WTC11 (cell line): Measurements from ENCODE around the gene MRPS27. TPM values are rescaled to one million over a fixed set of nuclear protein-coding genes. Genes with fewer than 3 reads are reported as not detected.

Experiments
- ATAC-seq: fragments of 200-7000 bp; cut with Tn5 transposase; 2 replicates; pipeline ENCODE4 v1.10.0; 2021; ENCODE audit warnings: mild to moderate bottlenecking, moderate library complexity
- CTCF ChIA-PET: fragments of 300-600 bp; sonication (Branson Sonifier 250); formaldehyde crosslinking; loops from one replicate; lab custom pipeline; 2021; ENCODE audit warnings: antibody characterized with exemption; lab: Charles Lee
- POLR2A ChIA-PET: fragments of 350-600 bp; sonication (Branson Sonifier 250); formaldehyde crosslinking; loops from one replicate; lab custom pipeline; 2021; ENCODE audit warnings: antibody characterized with exemption; lab: Charles Lee
- DNase-seq: peaks from one replicate; pipeline ENCODE4 v3.0.0; 2021; ENCODE audit warnings: low spot score
- H3K27ac Mint-ChIP-seq: 2 replicates; pipeline ENCODE4 v1.8.0; 2021; ENCODE audit warnings: mixed read lengths
- H3K27me3 Mint-ChIP-seq: 2 replicates; pipeline ENCODE4 v1.8.0; 2021; ENCODE audit warnings: low read depth, mild to moderate bottlenecking, moderate library complexity, mixed read lengths
- H3K36me3 Mint-ChIP-seq: 2 replicates; pipeline ENCODE4 v1.8.0; 2021; ENCODE audit warnings: mixed read lengths
- H3K4me1 Mint-ChIP-seq: 2 replicates; pipeline ENCODE4 v1.8.0; 2022; ENCODE audit warnings: mixed read lengths
- H3K4me3 Mint-ChIP-seq: 2 replicates; pipeline ENCODE4 v1.8.0; 2021; ENCODE audit warnings: mild to moderate bottlenecking, moderate library complexity, mixed read lengths
- H3K9me3 Mint-ChIP-seq: 2 replicates; pipeline ENCODE4 v1.8.0; 2021; ENCODE audit warnings: mixed read lengths
- AFF4 ChIP-seq: sonication (generic); formaldehyde crosslinking; IDR thresholded peaks from 2 replicates; pipeline ENCODE4 v1.8.1; 2023; ENCODE audit warnings: mild to moderate bottlenecking, missing genetic modification reagents, borderline replicate concordance
- ATF1 ChIP-seq: sonication (generic); formaldehyde crosslinking; IDR thresholded peaks from 2 replicates; pipeline ENCODE4 v1.8.1; 2023; ENCODE audit warnings: mild to moderate bottlenecking, moderate library complexity, missing genetic modification reagents
- CTCF ChIP-seq: fragments of 200-600 bp; IDR thresholded peaks from 2 replicates; pipeline ENCODE4 v1.8.0; 2022; ENCODE audit warnings: antibody characterized with exemption
- E2F5 ChIP-seq: sonication (generic); formaldehyde crosslinking; IDR thresholded peaks from 2 replicates; pipeline ENCODE4 v1.8.1; 2022; ENCODE audit warnings: mild to moderate bottlenecking, moderate library complexity, missing genetic modification reagents
- ETV6 ChIP-seq: sonication (generic); formaldehyde crosslinking; IDR thresholded peaks from 2 replicates; pipeline ENCODE4 v1.8.1; 2022; ENCODE audit warnings: mild to moderate bottlenecking, missing genetic modification reagents
- HMGA2 ChIP-seq: fragments of 250-450 bp; sonication (Bioruptor Pico); IDR thresholded peaks from 2 replicates; pipeline ENCODE4 v1.4.0; 2021; ENCODE audit warnings: mild to moderate bottlenecking, moderate library complexity
- IRF2 ChIP-seq: sonication (generic); formaldehyde crosslinking; IDR thresholded peaks from 2 replicates; pipeline ENCODE4 v1.8.0; 2022; ENCODE audit warnings: low read depth, missing genetic modification reagents, borderline replicate concordance
- MYBL2 ChIP-seq: sonication (generic); formaldehyde crosslinking; IDR thresholded peaks from 2 replicates; pipeline ENCODE4 v1.8.1; 2023; ENCODE audit warnings: mild to moderate bottlenecking, moderate library complexity, missing genetic modification reagents
- NR2C2 ChIP-seq: sonication (generic); formaldehyde crosslinking; IDR thresholded peaks from 2 replicates; pipeline ENCODE4 v1.8.0; 2022; ENCODE audit warnings: mild to moderate bottlenecking, missing genetic modification reagents
- PREB ChIP-seq: sonication (generic); formaldehyde crosslinking; IDR thresholded peaks from 2 replicates; pipeline ENCODE4 v1.8.1; 2022; ENCODE audit warnings: mild to moderate bottlenecking, missing genetic modification reagents, moderate library complexity, borderline replicate concordance
- TCF7 ChIP-seq: sonication (generic); formaldehyde crosslinking; IDR thresholded peaks from 2 replicates; pipeline ENCODE4 v1.8.0; 2022; ENCODE audit warnings: mild to moderate bottlenecking, low read depth, missing genetic modification reagents, moderate library complexity
- TP53 ChIP-seq: sonication (generic); formaldehyde crosslinking; IDR thresholded peaks from 2 replicates; pipeline ENCODE4 v1.8.1; 2023; ENCODE audit warnings: mild to moderate bottlenecking, missing genetic modification reagents
- ZNF121 ChIP-seq: sonication (generic); formaldehyde crosslinking; IDR thresholded peaks from 2 replicates; pipeline ENCODE4 v1.8.0; 2023; ENCODE audit warnings: missing genetic modification reagents
- ZNF232 ChIP-seq: sonication (generic); formaldehyde crosslinking; IDR thresholded peaks from 2 replicates; pipeline ENCODE4 v1.8.0; 2022; ENCODE audit warnings: mild to moderate bottlenecking, missing genetic modification reagents
- ZNF281 ChIP-seq: sonication (generic); formaldehyde crosslinking; IDR thresholded peaks from 2 replicates; pipeline ENCODE4 v1.8.0; 2023; ENCODE audit warnings: mild to moderate bottlenecking, missing genetic modification reagents
- ZNF317 ChIP-seq: sonication (generic); formaldehyde crosslinking; IDR thresholded peaks from 2 replicates; pipeline ENCODE4 v1.8.1; 2023; ENCODE audit warnings: low read depth, mild to moderate bottlenecking, moderate library complexity, missing genetic modification reagents, borderline replicate concordance
- ZNF396 ChIP-seq: fragments of 250-450 bp; sonication (Bioruptor Pico); IDR thresholded peaks from 2 replicates; pipeline ENCODE4 v1.8.0; 2021; ENCODE audit warnings: mild to moderate bottlenecking, moderate library complexity, borderline replicate concordance
- ZNF416 ChIP-seq: fragments of 250-450 bp; sonication (Bioruptor Pico); IDR thresholded peaks from 2 replicates; pipeline ENCODE4 v1.9.0; 2021; ENCODE audit warnings: mild to moderate bottlenecking, inconsistent platforms
- ZNF423 ChIP-seq: fragments of 250-450 bp; sonication (Bioruptor Pico); IDR thresholded peaks from 2 replicates; pipeline ENCODE4 v2.1.2; 2022; ENCODE audit warnings: mild to moderate bottlenecking, moderate library complexity
- ZNF671 ChIP-seq: fragments of 250-450 bp; sonication (Bioruptor Pico); IDR thresholded peaks from 2 replicates; pipeline ENCODE4 v1.8.0; 2021; ENCODE audit warnings: mild to moderate bottlenecking
- total RNA-seq: library from RNA; stranded (reverse); gene quantifications from 3 replicates; pipeline ENCODE4 v1.2.3, GENCODE V29; 2021

Gene MRPS27
- total RNA-seq, 1 experiment from 2014 or later = 80.1 TPM

- no peak for ATAC-seq
- Mint-ChIP-seq H3K27me3 (no peaks in the 10 kb centered on the region), H3K9me3 (peaks cover 8% of the 10 kb centered on the region), H3K4me3 (no peak overlapping the region), H3K4me1 (peaks cover 44% of the 10 kb centered on the region), H3K27ac (peak overlapping the region; percentile 58), H3K36me3 (peaks cover 22% of the 10 kb centered on the region)
- POLR2A ChIA-PET = no interaction called here
- TF ChIP-seq NR2C2 (CRISPR knock-in tag) (no peak), ZNF121 (no peak), ZNF396 (CRISPR knock-in tag) (no peak), HMGA2 (CRISPR knock-in tag) (no peak), ZNF232 (CRISPR knock-in tag) (no peak), ZNF416 (CRISPR knock-in tag) (no peak), AFF4 (CRISPR knock-in tag) (no peak), IRF2 (CRISPR knock-in tag) (no peak), ATF1 (CRISPR knock-in tag) (no peak), E2F5 (CRISPR knock-in tag) (no peak), ZNF671 (no peak), ZNF317 (CRISPR knock-in tag) (no peak), ZNF281 (CRISPR knock-in tag) (no peak), TCF7 (CRISPR knock-in tag) (no peak), ZNF423 (CRISPR knock-in tag) (no peak), CTCF (no peak)
- TF ChIP-seq, all 79 proteins: peak for 0
- CTCF ChIA-PET = interaction anchor here (1.1 to 1.9 kb wide), 4 partner anchors 8 to 484 kb away, joined by 3 to 16 read pairs (median 4); no protein-coding TSS in a partner anchor
- DNase-seq = no peak
These were observed 44.9 kb upstream of the MRPS27 start for GRCh38 chr5:72364951-72365350.

- H3K4me1 Mint-ChIP-seq = peaks cover 36% of the 10 kb centered on the region
- H3K36me3 Mint-ChIP-seq = peaks cover 29% of the 10 kb centered on the region
- H3K9me3 Mint-ChIP-seq = peaks cover 8% of the 10 kb centered on the region
- no peak overlapping the region for H3K27ac Mint-ChIP-seq
- no peaks in the 10 kb centered on the region for H3K27me3 Mint-ChIP-seq
- POLR2A ChIA-PET = no interaction called here
- CTCF ChIA-PET = no interaction called here
- TF ChIP-seq NR2C2 (CRISPR knock-in tag) = no peak
- TF ChIP-seq PREB = no peak
- no peak for TF ChIP-seq ATF1 (CRISPR knock-in tag)
- TF ChIP-seq TP53 (CRISPR knock-in tag) = no peak
- TF ChIP-seq ZNF281 (CRISPR knock-in tag) = no peak
- no peak for TF ChIP-seq E2F5 (CRISPR knock-in tag)
- no peak for TF ChIP-seq MYBL2 (CRISPR knock-in tag)
- TF ChIP-seq ZNF671 = no peak
- TF ChIP-seq ETV6 (CRISPR knock-in tag) = no peak
- DNase-seq (no peak), ATAC-seq (no peak)
- H3K4me3 Mint-ChIP-seq = no peak overlapping the region
These were observed 44.1 kb upstream of the MRPS27 start for GRCh38 chr5:72364171-72364570.
